Kidney capillary endothelial cell (primary cell): Measurements from ENCODE around the gene WDR55.
"Not testable (repeated sequence)": the region's sequence is repeated elsewhere in the genome, so short reads cannot be mapped to it uniquely, and the experiment has no call there.

Experiments
- DNase-seq: peaks from one replicate; pipeline ENCODE4 v3.0.0-alpha.2; 2018; ENCODE audit warnings: low spot score

WDR55 gene

DNA sequence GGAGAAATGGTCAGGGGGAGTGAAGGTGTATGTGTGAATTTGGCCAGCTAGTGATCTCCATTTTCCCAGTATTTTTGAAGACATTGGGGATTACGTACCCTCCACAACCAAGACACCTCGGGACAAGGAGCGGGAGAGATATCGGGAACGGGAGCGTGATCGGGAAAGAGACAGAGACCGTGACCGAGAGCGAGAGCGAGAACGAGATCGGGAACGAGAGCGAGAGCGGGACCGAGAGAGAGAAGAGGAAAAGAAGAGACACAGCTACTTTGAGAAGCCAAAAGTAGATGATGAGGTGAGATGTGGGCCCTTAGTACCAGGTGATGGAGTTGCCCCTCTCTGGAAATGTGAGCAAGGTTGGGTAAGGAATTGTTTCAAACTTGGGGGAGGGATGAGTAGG lies 5.8 kb upstream of the WDR55 start:
- no peak for DNase-seq

DNA sequence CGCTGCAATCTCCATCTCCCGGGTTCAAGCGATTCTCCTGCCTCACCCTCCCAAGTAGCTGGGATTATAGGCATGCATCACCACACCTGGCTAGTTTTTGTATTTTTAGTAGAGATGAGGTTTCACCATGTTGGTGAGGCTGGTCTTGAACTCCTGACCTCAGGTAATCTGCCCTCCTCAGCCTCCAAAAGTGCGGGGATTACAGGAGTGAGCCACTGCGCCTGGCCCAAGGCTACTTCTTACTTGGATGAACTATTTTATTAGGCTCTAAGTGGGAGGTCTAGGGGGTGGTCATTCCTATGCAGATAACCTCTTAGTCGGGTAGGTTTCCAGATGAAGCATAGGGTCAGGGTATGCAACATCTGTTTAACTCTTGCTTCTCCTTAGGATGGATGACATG lies 4.3 kb upstream of the WDR55 start:
- not testable (repeated sequence) for DNase-seq

DNA sequence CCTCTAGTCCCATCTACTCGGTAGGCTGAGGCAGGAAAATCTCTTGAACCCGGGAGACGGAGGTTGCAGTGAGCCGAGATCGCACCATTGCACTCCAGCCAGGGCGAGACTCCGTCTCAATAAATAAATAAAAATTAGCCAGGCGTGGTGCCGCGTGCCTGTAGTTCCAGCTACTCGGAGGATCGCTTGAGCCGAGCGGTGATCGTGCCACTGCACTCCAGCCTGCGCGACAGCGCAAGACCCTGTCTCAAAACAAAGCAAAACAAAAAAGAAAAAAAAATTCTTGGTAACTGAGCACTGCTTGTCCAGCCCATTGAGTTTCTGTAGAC lies 710 bp upstream of the WDR55 start:
- DNase-seq: no peak

DNA sequence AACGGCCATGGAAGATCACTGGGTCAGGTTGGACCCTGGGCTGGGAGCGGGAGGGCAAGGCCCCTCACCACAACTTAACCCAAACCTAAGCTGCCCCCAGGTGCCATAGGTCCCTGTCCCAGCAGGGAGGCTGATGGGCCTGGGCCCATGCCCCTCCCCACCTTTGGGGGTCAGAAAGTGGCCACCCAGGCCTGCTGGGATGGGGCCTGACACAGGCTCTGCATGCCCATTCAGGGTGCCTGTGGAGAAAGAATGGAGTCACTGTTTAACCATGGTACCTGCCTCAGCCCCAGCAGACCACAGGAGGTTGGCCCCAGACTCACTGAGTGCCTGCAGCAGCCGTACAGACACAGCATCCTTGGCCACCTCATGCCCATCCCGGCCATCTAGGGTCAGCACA lies 6.3 kb downstream of the WDR55 start:
- not testable (repeated sequence) for DNase-seq

DNA sequence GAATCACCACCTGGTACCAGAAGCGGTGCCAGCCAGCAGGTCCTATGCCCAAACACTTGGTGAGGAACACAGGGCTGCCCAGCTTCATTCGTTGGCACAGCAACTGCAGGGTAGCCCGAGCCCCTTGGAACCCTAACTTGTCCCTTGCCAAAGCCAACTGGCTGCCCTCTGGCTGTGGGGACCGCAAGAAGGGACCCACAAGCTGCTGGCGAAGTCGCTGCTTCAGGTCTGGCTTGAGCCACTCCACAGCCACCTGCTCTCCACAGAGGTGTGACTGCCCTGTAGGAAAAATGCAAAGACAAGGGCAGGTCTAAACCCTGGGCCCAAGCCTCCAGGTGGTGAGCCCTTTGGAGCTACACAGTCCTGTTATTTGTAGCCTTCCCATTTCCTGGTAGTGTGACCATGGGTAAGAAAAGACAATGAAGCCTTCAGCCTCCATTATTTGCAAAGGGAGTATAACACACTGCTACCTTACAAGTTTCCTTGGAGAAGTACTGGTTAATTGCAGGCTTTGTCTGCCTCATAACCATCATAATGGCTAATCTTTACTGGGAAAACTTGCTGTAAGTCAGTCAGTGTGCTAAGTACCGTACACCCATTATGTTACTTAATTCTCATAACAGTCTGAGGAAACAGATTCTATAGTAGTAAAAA lies 6.9 kb downstream of the WDR55 start:
- DNase-seq: no peak

DNA sequence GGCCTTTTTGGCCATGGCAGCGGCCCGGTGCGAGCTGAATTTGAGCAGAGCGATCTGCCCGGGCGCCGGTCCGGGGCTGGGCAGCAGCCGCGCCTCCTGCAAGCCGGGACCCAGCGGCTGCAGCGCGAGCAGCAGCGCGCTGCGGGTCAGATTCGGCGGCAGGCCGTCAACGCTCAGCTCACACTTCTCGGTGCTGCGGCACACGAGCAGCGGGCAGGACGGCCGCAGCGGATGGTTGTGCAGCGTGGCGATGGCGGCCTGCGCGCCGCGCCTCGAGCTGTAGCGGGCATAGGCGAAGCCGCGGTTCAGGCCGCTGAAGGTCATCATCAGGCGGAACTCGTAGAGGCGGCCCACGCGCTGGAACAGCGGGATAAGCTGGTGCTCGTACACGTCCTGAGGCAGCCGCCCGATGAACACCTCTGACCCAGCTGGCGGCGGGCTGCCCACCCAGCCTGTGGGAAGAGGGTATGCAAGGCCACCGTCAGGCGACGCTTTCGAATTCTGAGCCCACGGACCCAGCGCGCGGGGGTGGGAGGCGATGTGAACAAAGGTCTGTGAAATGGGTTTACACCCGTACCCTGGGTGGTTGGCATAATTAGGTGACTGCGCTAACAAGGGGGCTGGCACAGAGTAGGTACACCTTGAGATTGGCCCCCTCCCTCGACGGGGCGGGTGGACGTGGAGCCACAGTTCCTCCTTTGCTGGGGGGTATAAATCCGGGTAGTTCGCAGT lies 7.9 kb downstream of the WDR55 start:
- no peak for DNase-seq

DNA sequence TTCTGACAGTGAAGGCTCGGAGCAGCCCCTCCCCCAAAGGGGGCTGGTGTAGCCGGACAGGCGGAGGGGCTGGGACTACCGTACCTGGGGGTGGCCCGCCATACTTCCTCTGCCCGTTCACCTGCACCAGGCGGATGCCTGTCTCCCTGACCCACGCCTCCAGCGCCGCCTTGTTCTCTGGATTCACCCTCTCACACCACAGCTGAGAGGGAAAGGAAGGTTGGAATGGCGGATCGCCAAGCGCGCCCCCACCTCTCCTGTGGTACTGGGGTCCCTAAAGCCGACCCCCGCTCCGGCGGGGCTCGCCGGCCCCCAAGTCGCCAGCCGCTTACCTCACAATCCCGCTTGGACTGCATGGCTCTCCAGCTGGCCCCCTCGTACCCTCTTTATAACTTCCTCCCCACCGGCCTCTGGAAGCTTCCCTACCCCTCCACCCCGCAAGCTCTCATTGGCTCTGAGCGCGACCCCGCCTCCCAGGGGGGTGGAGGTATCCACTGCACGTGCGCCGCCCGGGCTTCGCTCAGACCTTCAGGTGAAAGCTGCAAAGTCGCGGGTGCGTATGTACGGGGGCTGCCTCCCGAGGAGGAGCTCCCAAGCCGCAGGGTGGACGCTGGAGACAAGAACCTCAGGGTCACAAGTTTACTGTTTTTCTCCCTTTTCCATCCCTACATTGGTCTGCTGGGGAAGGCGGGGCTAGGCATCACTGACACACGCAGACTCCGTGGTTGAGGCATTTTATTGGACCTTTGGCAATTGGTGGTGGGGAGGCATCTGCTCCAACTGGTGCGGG lies 8.7 kb downstream of the WDR55 start, which contains the start of gene DND1:
Gene DND1 (minus strand): TSS at position 390 of the 790 bp plus-strand sequence. CDS start 34 bp downstream, at position 356.
- DNase-seq: no peak

DNA sequence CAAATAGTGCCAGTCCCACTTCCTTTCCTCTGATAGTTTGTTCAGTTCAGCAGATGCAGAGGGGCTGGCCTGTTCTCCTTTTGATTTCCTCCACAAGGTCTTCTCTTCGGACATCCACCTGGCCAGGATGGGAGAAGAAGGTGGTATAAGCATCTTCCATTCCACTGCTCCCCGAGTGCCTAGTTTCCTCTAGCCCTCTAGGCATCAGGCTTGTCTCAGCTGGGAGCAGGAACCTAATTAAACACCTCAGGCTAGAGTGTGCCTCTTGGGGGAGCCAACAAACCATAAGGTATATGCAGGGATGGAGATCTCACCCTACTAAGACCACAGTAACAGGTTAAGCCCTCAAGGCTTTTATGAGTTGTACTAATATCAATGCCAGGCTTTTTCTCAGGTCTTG lies 9.5 kb downstream of the WDR55 start:
- no peak for DNase-seq

DNA sequence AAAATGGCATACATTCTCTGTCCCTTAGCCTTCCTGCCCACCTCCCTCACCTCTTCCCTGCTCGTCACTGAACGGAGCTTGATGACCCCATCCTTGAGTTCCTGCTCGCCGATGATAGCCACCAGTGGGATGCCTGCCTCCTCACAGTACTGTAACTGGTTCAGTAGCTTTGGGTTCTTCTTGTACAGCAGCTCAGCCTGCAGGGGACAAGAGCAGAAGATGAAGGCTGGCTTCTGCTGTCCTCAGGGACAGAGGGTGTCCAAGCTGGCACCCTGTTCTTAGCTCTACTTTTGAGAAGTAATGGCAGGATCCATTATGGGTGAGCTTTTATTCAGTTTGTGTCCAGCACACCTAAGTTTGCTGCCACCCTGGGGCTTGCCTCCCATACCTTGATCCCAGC lies 9.9 kb downstream of the WDR55 start:
- DNase-seq: no peak

DNA sequence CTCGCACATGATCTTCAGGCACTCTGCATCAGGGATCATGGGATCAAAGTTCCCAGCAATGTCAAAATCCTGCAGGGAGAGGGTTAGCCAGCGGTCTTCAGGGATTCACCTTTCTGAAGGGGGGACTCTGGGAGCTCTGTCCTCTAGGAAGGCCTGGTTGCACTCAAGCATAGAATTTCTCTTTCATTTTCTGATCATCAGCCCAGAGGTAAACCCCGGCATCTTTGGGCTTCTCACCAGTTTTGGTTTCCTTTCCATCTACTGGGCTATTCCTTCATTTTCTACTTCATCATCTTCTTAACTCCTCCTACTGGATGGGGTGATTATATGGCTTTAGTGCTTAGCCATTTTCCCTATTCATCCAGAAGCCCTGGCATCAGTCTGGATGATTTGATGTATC lies 13.2 kb downstream of the WDR55 start:
- no peak for DNase-seq

DNA sequence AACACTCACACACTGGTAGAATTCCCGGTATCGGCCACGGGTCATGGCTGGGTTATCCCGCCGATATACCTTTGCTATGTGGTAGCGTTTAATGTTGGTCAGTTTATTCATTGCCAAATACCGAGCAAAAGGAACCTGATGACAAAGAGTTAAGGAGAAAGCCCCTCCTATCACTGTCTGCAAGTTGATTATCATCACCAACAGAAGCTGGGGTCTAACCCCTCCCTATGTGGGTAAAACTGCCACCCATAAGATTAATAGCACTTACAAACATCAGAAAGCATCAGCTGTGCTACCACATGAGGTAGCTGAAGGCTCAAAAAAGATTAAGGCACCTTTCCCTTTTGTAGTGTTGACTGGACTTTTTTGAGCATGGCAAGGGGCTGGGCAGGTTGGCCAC lies 14.3 kb downstream of the WDR55 start:
- DNase-seq: no peak

DNA sequence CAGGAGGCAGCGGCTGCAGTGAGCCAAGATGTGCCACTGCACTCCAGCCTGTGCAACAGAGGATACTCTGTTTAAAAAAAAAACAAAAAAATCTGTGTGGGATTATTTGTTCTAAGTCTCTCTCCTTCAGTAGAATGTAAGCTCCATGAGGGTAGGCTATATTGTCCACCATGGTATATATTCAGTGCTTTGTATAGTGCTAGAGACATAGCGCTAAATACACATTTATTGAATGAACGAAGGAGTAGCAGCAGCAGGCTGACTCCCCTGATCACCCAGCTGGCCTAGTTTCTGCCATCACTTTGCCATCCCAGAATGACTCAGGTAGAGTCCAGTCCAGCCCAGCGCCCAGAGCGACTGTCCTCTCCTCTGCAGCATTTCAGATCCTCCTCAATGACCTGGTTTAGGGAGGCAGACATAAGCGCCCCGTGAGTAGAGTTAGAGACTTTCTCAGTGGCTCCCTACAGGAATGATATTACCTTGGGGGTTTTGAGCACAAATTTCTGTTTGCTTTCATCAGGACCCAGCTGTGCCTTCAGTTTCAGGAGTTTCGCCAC lies 25.8 kb downstream of the WDR55 start:
- DNase-seq: peak; percentile 8

DNA sequence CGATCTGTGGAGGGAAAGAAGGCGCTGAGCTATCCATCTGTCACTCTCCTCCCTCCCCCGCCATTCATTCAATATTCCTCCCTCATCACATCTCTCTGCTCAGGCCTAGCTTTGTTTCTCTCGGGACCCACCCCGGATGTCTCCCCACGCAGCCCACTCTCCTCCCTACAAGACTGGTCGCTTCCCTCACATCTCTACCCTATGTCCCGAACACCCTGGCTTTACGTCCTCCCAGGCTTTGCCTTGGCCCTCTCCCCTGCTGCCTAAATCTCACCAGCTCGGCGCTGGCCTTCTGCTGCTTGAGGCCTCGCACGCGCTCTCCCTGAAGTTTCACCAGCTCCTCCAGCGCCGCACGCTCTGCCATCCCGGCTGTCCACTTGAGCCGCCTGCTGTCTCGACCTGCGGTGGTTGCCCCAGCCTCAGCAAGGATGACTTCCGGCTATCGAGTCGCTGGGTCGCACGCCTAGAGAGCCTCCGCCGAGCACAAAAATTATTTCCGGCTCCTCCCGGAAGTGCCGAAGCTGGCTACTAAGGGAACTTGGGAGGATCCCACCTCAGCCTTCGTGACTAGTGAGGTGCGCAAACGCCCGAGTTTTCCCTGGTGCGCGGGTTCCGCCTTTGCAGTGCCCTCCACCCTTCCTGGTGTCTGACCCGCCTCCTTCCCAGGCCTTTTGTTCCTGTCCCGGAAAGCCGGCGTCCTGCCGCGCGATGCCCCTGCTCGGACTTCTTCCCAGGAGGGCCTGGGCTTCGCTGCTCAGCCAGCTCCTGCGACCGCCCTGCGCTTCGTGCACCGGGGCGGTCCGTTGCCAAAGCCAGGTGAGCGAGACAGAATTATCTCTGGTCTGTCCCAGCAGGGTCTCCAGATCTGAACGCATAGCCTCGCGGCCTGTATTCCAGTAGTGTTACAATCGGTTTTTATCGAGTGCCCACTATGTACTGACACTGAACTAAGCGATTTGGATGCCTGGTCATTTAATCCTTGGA lies 26.5 kb downstream of the WDR55 start, which contains the start of the genes HARS1 and HARS2:
Gene HARS1 (minus strand): TSS at position 430 of the 984 bp plus-strand sequence. CDS start 66 bp downstream, at position 364.
Gene HARS2 (plus strand): TSS at position 515 of the 984 bp plus-strand sequence. CDS start 194 bp downstream, at position 709.
- DNase-seq: peak; percentile 96

DNA sequence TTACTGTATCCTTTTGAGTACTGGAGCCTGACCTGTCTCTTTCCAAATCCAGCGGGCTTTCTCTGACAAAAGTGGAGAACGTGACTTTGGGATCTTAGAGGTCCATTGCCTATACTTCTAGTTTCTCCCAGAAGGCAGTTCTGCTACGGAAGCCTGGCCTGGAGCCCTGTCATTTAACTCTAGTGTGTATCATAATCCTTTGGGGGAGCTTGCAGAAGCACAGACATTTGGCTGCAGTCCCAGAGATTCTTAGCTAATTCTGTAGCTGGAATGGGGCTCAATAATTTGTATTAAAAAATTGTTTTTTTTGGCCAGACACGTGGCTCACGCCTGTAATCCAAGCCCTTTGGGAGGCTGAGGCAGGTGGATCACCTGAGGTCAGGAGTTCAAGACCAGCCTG lies 29.6 kb downstream of the WDR55 start:
- DNase-seq: no peak

DNA sequence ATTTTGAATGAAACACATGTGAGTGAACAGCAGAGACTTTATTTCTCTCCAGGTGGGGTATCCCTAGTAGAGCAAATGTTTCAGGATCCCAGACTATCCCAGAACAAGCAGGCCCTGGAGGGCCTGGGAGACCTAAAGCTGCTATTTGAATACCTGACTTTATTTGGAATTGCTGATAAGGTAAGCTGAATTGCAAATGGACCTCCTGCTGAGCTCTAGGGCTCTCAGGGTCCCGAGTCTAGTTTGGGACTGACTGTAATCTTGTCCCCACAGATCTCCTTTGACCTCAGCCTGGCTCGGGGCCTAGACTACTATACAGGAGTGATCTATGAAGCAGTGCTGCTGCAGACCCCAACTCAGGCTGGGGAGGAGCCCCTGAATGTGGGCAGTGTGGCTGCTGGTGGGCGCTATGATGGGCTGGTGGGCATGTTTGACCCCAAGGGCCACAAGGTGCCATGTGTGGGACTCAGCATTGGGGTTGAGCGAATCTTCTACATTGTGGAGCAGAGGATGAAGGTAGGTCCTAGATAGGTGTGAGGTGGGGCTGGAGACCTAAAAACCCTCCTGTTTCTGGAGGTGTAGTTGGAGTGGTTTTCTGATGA lies 32.3 kb downstream of the WDR55 start:
- DNase-seq: no peak

DNA sequence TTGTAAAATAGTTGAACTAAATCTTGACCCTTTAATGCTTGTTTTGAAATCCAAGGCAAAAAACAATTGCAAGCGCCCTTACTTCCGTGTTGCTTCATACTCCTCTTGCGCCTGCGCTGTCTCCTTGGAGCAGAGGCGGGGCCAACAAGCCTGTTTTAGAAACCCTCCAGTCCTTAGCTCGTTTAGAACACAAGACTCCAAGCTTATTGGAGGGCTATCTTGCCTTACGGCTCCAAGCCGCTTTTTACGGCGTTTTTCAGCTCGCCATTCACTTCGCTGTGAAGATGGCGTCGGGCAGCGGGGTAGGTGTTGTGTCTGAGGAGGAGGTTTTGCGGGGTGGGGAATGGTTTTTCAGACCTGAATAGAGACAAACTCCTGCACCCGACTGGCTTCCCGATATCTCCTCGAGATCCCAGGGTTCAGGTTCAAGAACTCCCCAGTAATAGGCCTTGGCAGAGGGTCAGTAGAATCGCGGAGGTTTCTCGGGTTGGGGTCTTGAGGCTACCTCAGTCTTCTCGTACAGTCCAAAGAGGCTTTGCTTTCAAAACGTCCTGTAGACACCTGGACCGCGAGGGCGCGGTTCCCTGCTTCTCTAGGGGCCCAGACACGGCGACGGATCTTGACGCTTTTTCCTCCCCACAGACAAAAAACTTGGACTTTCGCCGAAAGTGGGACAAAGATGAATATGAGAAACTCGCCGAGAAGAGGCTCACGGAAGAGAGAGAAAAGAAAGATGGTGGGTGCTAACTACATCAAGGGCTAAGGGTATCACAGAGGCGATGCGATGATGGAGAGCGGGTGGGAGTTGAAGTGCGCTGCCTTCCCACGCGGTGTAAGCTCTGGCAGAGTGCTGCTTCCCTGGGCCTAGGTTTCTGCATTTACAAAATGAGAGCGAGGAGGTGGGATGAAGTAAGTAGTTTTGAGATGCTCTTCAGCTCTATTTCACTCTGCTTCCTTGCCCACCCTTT lies 35.8 kb downstream of the WDR55 start, which contains the start of gene ZMAT2:
Gene ZMAT2 (plus strand): TSS at position 271 of the 968 bp plus-strand sequence. CDS start 14 bp downstream, at position 285.
- DNase-seq: peak; percentile 95

DNA sequence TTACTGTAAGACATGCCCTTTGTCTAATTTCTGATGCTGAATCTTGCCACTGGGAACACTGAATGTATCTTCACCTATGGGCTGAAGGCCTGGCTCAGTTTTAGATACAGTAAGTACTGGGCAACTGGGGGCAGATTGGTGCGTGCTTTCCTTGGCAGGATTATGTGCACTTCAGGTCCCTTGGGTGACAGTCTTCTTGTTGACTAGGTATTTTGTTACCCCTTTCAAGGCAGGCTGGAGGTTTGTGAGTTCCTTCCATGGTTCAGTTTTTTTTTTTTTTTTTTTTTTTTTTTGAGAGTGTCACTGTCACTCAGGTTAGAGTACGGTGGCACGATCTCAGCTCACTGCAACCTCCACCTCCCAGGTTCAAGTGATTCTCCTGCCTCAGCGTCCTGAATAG lies 43.1 kb downstream of the WDR55 start:
- no peak for DNase-seq

DNA sequence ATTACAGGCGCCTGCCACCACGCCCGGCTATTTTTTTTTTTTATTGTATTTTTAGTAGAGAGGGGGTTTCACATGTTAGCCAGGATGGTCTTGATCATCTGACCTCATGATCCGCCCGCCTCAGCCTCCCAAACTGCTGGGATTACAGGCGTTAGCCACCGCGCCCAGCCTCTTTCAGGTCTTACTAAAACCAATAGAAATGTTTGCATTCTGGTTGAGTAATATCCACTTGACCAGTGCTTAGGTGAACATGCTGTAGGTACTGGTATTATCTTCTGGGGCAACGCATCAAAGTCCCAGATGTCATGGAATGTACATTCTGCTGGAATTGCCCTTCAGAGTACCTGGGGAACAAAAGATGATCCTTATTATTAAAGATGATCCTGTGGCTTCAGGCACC lies 44.1 kb downstream of the WDR55 start:
- DNase-seq: not testable (repeated sequence)

DNA sequence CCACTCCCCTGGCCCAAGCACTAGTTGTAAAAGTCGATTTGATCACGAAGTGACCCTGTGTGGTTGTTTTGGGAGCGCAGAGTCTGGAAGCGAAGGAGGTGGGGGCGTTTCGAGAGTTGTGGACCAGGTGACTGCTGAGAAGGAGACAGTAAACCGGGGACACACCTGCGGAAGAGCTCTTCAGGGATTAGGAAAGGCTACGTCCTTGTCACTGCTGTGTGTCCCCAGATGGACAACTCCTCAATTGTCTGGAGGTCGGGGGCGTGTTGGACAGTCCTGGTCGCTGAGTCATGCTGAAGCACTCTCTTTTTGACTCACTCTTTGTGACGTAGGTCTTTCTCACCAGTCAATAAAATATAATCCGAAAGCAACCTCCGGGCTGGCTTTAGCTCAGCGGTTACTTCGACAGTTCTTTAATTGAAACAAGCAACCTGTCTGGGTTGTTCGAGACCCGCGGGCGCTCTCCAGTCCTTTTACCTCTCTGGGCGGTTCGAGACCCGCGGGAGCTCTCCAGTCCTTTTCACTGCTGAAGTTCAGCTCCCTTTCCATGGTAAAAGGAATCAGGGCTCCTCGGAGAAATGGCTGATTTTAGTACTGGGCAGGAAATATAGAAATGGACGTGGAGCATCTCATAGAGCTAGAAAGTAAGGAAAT lies 46.3 kb downstream of the WDR55 start:
- peak; percentile 100 for DNase-seq
